HG03097 (cell line): ENCODE results near the gene CELSR3.

Experiments used
- ATAC-seq: cut with Tn5 transposase; IDR thresholded peaks from one replicate; pipeline ENCODE4 v1.9.1; 2021; ENCODE audit not compliant: unreplicated experiment, low FRiP score

Gene CELSR3

GRCh38 chr3:48661501-48662144 lies 1.1 kb downstream of the CELSR3 start:
- peak; percentile 38 for ATAC-seq

- ATAC-seq = no peak
Measured at GRCh38 chr3:48660800-48661400, 1.8 kb downstream of the CELSR3 start.

GRCh38 chr3:48656841-48657281 lies 5.8 kb downstream of the CELSR3 start:
- ATAC-seq = no peak

DNA sequence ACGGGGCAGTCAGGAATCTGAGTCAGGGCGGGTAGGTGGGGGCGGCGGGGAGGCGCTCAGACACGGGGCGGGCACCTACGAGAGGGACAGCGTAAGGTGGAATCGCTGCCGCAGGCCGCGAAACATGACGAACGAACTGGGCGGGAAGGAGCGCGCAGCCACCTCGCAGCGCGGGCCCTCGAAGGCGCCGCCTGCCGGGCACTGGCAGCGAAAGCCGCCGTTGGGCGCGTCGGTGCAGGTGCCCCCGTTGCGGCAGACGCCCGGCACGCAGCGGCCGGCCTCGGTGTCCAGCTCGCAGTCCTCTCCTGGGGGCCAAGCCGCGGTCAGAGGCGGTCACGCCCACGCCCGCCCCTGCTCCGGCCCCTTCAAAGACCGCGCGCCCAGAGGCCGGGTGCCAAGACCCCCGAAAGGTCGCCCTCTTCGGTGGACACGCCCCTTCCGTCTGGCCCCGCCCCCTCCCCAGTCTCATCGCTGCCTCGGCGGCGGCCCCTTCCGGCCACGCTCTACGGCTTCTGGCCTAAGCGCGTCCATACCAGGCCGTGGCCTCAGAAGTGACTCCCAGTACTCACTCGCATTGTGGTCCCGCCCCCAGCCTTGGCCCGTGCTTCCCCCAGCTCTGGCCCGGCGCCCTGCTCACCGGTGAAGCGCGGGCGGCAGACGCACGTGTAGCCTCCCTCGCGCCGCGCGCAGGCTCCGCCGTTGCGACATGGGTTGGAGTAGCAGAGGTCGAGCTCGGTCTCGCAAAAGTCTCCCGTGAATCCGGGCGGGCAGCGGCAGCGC lies 6.4 kb downstream of the CELSR3 start:
- peak; percentile 55 for ATAC-seq

GRCh38 chr3:48655606-48656005 lies 7.1 kb downstream of the CELSR3 start:
- ATAC-seq = no peak

- ATAC-seq = no peak
Measured at GRCh38 chr3:48655063-48655462, 7.6 kb downstream of the CELSR3 start.

DNA sequence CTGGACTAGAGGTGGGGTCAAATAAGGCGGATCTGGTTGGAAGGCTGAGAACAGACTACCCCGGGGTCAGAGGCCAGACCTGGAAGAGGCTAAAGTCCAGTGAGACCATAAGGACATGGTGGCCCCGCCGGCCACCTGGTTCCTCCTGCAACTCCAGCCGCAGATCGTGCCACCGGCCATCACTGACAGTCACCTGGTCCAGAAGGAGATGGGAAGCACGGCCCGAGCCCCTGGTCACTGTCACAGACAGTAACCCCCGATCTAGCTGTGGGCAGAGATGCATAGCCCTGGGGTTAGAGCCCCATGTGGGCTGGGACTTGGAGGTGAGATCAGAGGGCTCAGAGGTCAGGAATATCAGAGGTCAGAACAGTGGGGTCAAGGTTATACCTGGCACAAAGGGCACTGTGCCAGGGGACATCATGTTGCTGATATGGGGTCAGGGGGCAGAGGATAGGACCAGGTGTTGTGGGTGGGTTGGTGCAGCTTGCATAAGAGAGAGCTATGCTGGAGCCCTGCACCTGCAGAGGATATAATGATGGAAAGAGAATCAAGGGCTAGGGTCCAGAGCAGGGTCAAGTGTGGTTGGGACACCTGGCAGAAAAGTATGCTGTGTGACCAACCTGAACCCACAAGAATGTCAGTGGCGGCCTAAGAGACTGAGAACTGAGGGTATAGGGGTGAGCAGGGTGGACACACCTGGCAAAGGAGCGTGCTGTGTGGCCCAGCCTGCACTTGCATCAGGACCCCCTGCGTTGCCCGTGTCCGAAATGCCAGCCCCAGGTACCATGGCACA lies 9.6 kb downstream of the CELSR3 start:
- ATAC-seq = no peak

- no peak for ATAC-seq
Measured at GRCh38 chr3:48651771-48652170, 10.9 kb downstream of the CELSR3 start.

DNA sequence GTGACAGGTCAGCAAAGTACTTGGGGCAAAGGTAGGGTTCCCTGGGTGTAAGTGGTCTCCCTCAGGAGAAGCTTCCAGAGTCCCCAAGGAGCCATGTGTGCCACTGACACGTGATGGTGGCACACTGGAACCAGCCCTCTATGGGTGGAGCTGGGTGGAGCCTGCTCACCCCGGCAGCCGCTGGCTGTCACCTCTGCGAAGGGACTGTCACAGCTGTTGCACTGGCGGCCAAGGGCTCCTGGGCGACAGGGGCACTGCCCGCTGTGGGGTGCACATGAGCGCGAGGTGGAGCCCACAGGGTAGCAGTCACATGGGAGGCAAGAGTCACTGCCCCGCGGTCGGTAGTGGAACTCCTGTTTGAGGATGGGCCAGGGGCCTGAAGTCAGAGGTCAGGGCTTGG lies 12.0 kb downstream of the CELSR3 start:
- ATAC-seq = no peak

GRCh38 chr3:48648188-48648850 lies 14.4 kb downstream of the CELSR3 start:
- ATAC-seq = no peak

- ATAC-seq = no peak
Measured at GRCh38 chr3:48647714-48648113, 15.0 kb downstream of the CELSR3 start.

DNA sequence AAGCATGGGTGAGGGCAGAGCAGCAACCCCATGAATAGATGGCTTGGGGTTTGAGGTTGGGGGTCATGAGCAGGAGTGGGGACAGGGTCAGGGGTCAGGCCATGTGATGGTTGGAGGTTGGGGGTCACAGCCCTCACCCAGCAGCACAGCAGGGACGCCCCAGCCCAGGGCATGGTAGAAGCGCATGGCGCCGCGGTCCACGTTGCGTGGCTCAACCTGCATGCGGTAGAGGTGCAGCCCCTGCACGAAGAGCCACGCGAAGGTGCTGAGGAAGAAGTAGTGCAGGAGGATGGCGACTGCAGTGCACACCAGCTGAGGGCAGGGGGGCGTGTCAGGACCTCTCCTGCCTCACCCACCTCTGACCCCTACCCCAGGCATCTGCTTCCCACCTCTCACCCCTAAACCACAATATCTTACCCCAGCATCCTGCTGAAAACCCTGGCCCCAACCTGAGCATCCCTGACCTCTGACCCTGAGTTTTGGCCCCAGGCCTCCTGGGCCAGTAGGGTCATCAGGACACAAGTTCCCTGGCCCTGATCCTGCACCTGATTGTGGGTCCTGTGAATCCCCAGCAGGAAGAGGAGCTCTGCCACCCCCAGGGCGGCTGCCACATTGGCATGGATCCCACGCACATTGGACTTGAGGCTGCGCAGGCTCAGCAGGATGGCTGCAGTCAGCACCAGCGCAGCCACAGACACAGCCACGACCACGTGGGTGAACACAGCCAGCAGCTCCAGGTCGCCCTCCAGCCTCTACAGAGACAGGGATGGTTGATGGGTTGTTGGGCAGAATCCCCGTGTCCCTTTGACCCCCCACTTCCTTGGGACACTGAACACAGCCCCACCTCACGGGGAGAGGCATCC lies 17.6 kb downstream of the CELSR3 start:
- no peak for ATAC-seq

DNA sequence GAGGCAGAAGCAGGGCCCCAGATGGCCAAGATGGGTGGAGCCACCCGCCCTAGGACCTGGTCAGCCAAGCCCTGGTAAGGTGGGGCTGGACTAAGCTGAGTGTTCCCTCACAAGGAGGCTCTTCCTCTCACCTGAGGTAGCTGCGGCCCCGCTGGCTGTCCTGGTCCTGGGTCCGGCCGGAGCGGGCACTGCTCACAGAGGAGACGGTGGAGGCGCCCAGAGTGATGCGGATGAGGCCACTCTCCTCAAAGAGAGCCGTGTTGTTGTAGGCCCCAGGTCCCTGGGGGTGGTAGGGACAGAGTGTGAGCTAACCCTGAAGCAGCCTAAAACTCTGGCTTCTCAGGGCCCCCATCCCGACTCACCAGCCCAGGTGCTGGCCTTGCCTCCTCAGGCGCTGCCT lies 20.1 kb downstream of the CELSR3 start:
- ATAC-seq = no peak

DNA sequence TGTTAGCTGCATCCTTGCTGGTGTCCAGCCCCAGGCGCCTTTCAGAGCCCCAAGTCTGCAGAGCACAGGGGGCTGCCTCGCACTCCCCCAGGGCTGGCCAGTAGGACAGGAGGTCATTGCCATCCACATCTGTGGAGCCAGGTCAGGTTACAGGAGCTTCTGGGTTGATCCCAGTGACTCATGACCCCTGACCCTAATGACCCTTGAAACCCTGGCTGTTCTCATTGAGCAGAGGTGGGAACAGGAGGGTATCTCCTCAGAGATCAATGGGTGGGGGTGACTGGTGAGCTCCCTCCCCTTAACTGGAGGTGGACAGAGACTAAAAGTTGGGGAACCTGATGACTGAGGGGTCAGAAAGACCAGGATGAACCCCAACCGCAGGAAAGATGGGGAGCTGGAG lies 21.3 kb downstream of the CELSR3 start:
- ATAC-seq = no peak

GRCh38 chr3:48639944-48640606 lies 22.6 kb downstream of the CELSR3 start:
- ATAC-seq = no peak

- ATAC-seq = no peak
Measured at GRCh38 chr3:48637305-48637704, 25.4 kb downstream of the CELSR3 start.

- no peak for ATAC-seq
Measured at GRCh38 chr3:48636149-48636655, 26.5 kb downstream of the CELSR3 start.

GRCh38 chr3:48635222-48636021 lies 27.3 kb downstream of the CELSR3 start, which contains the start of gene SLC26A6:
SLC26A6 (minus strand) TSS chr3:48635461; CDS start chr3:48635393, 68 bp downstream.
- ATAC-seq = peak; percentile 87
